HepG2 (cell line): ENCODE measurements around the gene EFNA2. TPM values are rescaled to one million over a fixed set of nuclear protein-coding genes. Genes with fewer than 3 reads are reported as not detected.

Source experiments
- GRHL1 ChIP-seq: sonication (generic); formaldehyde crosslinking; conservative IDR thresholded peaks from 2 replicates; pipeline ENCODE4 v1.8.0; 2022; ENCODE audit warnings: missing genetic modification reagents
- HNF1A ChIP-seq, 2 experiments: sonication (generic) in 1 of 2; formaldehyde crosslinking in 1 of 2; IDR thresholded peaks; 2 replicates each; pipeline versions ENCODE4 v1.4.0 to v1.6.1; 2016 to 2020; ENCODE audit warnings: borderline replicate concordance in 1 of 2, low read depth in 1 of 2, mild to moderate bottlenecking in 1 of 2, missing genetic modification reagents in 1 of 2
- REPIN1 ChIP-seq: sonication (generic); formaldehyde crosslinking; IDR thresholded peaks from 2 replicates; pipeline ENCODE4 v1.8.0; 2022; ENCODE audit warnings: missing genetic modification reagents, low read depth, mild to moderate bottlenecking, borderline replicate concordance
- SMC3 ChIP-seq: IDR thresholded peaks from 2 replicates; pipeline ENCODE4 v1.6.1; 2011; ENCODE audit warnings: low read length, improper control_type of control experiment
- SNAPC2 ChIP-seq: sonication (generic); formaldehyde crosslinking; IDR thresholded peaks from 2 replicates; pipeline ENCODE4 v1.8.1; 2022; ENCODE audit warnings: mild to moderate bottlenecking, missing genetic modification reagents
- SP5 ChIP-seq: IDR thresholded peaks from 2 replicates; pipeline ENCODE4 v1.6.1; 2016; ENCODE audit warnings: low read depth, borderline replicate concordance
- UBTF ChIP-seq: sonication (generic); formaldehyde crosslinking; IDR thresholded peaks from 2 replicates; pipeline ENCODE4 v1.4.0; 2020; ENCODE audit warnings: mild to moderate bottlenecking, missing genetic modification reagents
- ZBTB3 ChIP-seq: sonication (generic); formaldehyde crosslinking; IDR thresholded peaks from 2 replicates; pipeline ENCODE4 v1.4.0; 2020; ENCODE audit warnings: low read depth, mild to moderate bottlenecking, moderate library complexity, missing genetic modification reagents, borderline replicate concordance
- ZNF225 ChIP-seq: sonication (generic); formaldehyde crosslinking; IDR thresholded peaks from 2 replicates; pipeline ENCODE4 v1.4.0; 2020; ENCODE audit warnings: mild to moderate bottlenecking, missing genetic modification reagents
- ZNF235 ChIP-seq: sonication (generic); formaldehyde crosslinking; IDR thresholded peaks from 2 replicates; pipeline ENCODE4 v1.8.1; 2023; ENCODE audit warnings: mild to moderate bottlenecking, missing genetic modification reagents, borderline replicate concordance
- ZNF253 ChIP-seq: sonication (generic); formaldehyde crosslinking; IDR thresholded peaks from 2 replicates; pipeline ENCODE4 v1.8.0; 2022; ENCODE audit warnings: mild to moderate bottlenecking, missing genetic modification reagents, borderline replicate concordance
- ZNF414 ChIP-seq: sonication (generic); formaldehyde crosslinking; IDR thresholded peaks from 2 replicates; pipeline ENCODE4 v1.5.0; 2020; ENCODE audit warnings: missing genetic modification reagents
- ZNF652 ChIP-seq: IDR thresholded peaks from 2 replicates; pipeline ENCODE4 v1.6.1; 2016; ENCODE audit warnings: low read depth, borderline replicate concordance
- ZNF770 ChIP-seq: sonication (generic); formaldehyde crosslinking; IDR thresholded peaks from 2 replicates; pipeline ENCODE4 v1.5.0; 2020; ENCODE audit warnings: mild to moderate bottlenecking, missing genetic modification reagents
- polyA plus RNA-seq, 8 experiments: library from polyadenylated mRNA; depleted of rRNA in 3 of 8; stranded (reverse) in 7 of 8; unstranded in 1 of 8; fragments of >200 nt; fragmentation: Illumina TruSeq in 4 of 8; extraction: Trizol in 4 of 8; gene quantifications; 2 replicates each; pipeline versions ENCODE4 v1.2.1 to v1.2.3, GENCODE V29; 2011 to 2016; ENCODE audit warnings: low read depth in 4 of 8, missing spikeins in 1 of 8, mixed read lengths in 1 of 8; ENCODE audit not compliant: insufficient read depth in 1 of 8
- total RNA-seq, 5 experiments: library from RNA; depleted of rRNA; stranded (reverse); fragments of >200 nt; fragmentation: Illumina TruSeq; extraction: Trizol; gene quantifications; 2 replicates each; pipeline ENCODE4 v1.2.3, GENCODE V29; 2016; ENCODE audit warnings: low read depth in 1 of 5

EFNA2 gene
- total and polyA plus RNA-seq, 2 of the 13 experiments (the other 11 are each of a cell fraction or from before 2014, with no cell fraction given), result 6.0 to 9.9 TPM

GRCh38 chr19:1253514-1254080 is 32.1 kb upstream of the EFNA2 start (continued):
- TF ChIP-seq UBTF (CRISPR knock-in tag) (0 out of 2 replicates have a peak, but pooled peaks have one; percentile 29), HNF1A (IDR thresholded peaks at IDR 0.05; ENCODE audit: low read depth) (0 out of 2 replicates have a peak, but pooled peaks have one; percentile 15), HNF1A (CRISPR knock-in tag; IDR thresholded peaks at IDR 0.05; ENCODE audit: borderline replicate concordance) (no peak; the same call in 1 of the 2 replicates), REPIN1 (no peak; the same call in 1 of the 2 replicates), GRHL1 (CRISPR knock-in tag) (no peak), ZNF414 (CRISPR knock-in tag) (0 out of 2 replicates have a peak, but pooled peaks have one; percentile 80), ZNF225 (CRISPR knock-in tag) (no peak), SP5 (CRISPR knock-in tag) (peak; percentile 92), ZBTB3 (CRISPR knock-in tag) (no peak), ZNF235 (CRISPR knock-in tag) (no peak), ZNF253 (CRISPR knock-in tag) (no peak), SMC3 (no peak), SNAPC2 (no peak), ZNF652 (no peak), ZNF770 (no peak)
